ENCODE measurements around the gene DARS1. TPM values are rescaled to one million over a fixed set of nuclear protein-coding genes. Genes with fewer than 3 reads are reported as not detected.

DARS1 gene
- total RNA-seq, 2 donors from 2014 or later = 54.9 to 57.2 TPM

- WGBS = 83% methylated on average over 1 of the region's 1 CpG
- Histone ChIP-seq H3K4me1 (replicated peaks) (no peaks in the 10 kb centered on the region), H3K27ac (no peak overlapping the region), H3K36me3 (no peaks in the 10 kb centered on the region), H3K4me3 (no peak overlapping the region), H3K27me3 (replicated peaks; ENCODE audit: insufficient read depth) (no peaks in the 10 kb centered on the region), H3K9me3 (no peaks in the 10 kb centered on the region)
- intact Hi-C loops (cut with DNase I) = no loop called here
- no peak for DNase-seq (ENCODE audit: low spot score)
- TF ChIP-seq POLR2AphosphoS5 (IDR thresholded peaks at IDR 0.05) = no peak
- no peak for TF ChIP-seq CTCF (IDR thresholded peaks at IDR 0.05)
- TF ChIP-seq POLR2A (IDR thresholded peaks at IDR 0.05) = no peak
Observed at GRCh38 chr2:136015699-136016098, 30.3 kb upstream of the DARS1 start.

- Histone ChIP-seq H3K27me3 (replicated peaks; ENCODE audit: insufficient read depth) (no peaks in the 10 kb centered on the region), H3K36me3 (no peaks in the 10 kb centered on the region), H3K4me1 (replicated peaks) (no peaks in the 10 kb centered on the region), H3K9me3 (no peaks in the 10 kb centered on the region), H3K4me3 (no peak overlapping the region), H3K27ac (no peak overlapping the region)
- intact Hi-C loops (cut with DNase I) = no loop called here
- WGBS = 86% methylated on average over 2 of the region's 2 CpGs
- no peak for DNase-seq (ENCODE audit: low spot score)
- TF ChIP-seq POLR2A (IDR thresholded peaks at IDR 0.05) (no peak), POLR2AphosphoS5 (IDR thresholded peaks at IDR 0.05) (no peak), CTCF (IDR thresholded peaks at IDR 0.05) (no peak)
Observed at GRCh38 chr2:136014411-136014810, 29.0 kb upstream of the DARS1 start.

- TF ChIP-seq POLR2AphosphoS5 (IDR thresholded peaks at IDR 0.05) = no peak
- TF ChIP-seq POLR2A (IDR thresholded peaks at IDR 0.05) = no peak
- no peak for TF ChIP-seq CTCF (IDR thresholded peaks at IDR 0.05)
- no peaks in the 10 kb centered on the region for H3K9me3 ChIP-seq
- no peaks in the 10 kb centered on the region for H3K36me3 ChIP-seq
- H3K4me3 ChIP-seq = no peak overlapping the region
- H3K27ac ChIP-seq = no peak overlapping the region
- WGBS = 33% methylated on average over 4 of the region's 4 CpGs
- intact Hi-C loops (cut with DNase I) = no loop called here
- no peak for DNase-seq (ENCODE audit: low spot score)
- H3K4me1 ChIP-seq (replicated peaks) = no peaks in the 10 kb centered on the region
- H3K27me3 ChIP-seq (replicated peaks; ENCODE audit: insufficient read depth) = no peaks in the 10 kb centered on the region
Observed at GRCh38 chr2:136013955-136014354, 28.5 kb upstream of the DARS1 start.

- Histone ChIP-seq H3K27me3 (replicated peaks; ENCODE audit: insufficient read depth) (no peaks in the 10 kb centered on the region), H3K27ac (no peak overlapping the region), H3K4me1 (replicated peaks) (no peaks in the 10 kb centered on the region), H3K4me3 (no peak overlapping the region), H3K9me3 (no peaks in the 10 kb centered on the region), H3K36me3 (no peaks in the 10 kb centered on the region)
- TF ChIP-seq CTCF (IDR thresholded peaks at IDR 0.05) = no peak
- TF ChIP-seq POLR2A (IDR thresholded peaks at IDR 0.05) = no peak
- no peak for TF ChIP-seq POLR2AphosphoS5 (IDR thresholded peaks at IDR 0.05)
- intact Hi-C loops (cut with DNase I) = no loop called here
- no peak for DNase-seq (ENCODE audit: low spot score)
- 96% methylated on average over 3 of the region's 3 CpGs for WGBS
Observed at GRCh38 chr2:136013136-136013685, 27.8 kb upstream of the DARS1 start.

GRCh38 chr2:136012315-136012714 is 26.9 kb upstream of the DARS1 start:
- 77% methylated on average over 2 of the region's 2 CpGs for WGBS
- H3K4me3 ChIP-seq = no peak overlapping the region
- H3K27me3 ChIP-seq (replicated peaks; ENCODE audit: insufficient read depth) = no peaks in the 10 kb centered on the region
- H3K27ac ChIP-seq = no peak overlapping the region
- no peaks in the 10 kb centered on the region for H3K9me3 ChIP-seq
- no peak for DNase-seq (ENCODE audit: low spot score)
- H3K4me1 ChIP-seq (replicated peaks) = no peaks in the 10 kb centered on the region
- TF ChIP-seq POLR2AphosphoS5 (IDR thresholded peaks at IDR 0.05) (no peak), POLR2A (IDR thresholded peaks at IDR 0.05) (no peak), CTCF (IDR thresholded peaks at IDR 0.05) (no peak)
- intact Hi-C loops (cut with DNase I) = no loop called here
- no peaks in the 10 kb centered on the region for H3K36me3 ChIP-seq
